HG03432 (cell line): ENCODE results near the gene CMTM6.
A peak's percentile ranks its signal among the peaks of the same experiment; 100 is the strongest.
"Not testable (repeated sequence)": the region's sequence is repeated elsewhere in the genome, so short reads cannot be mapped to it uniquely, and the experiment has no call there.

Experiments used
- ATAC-seq: cut with Tn5 transposase; IDR thresholded peaks from one replicate; pipeline ENCODE4 v1.9.1; 2021; ENCODE audit warnings: mild to moderate bottlenecking, moderate library complexity; ENCODE audit not compliant: unreplicated experiment

CMTM6 gene, protein sequence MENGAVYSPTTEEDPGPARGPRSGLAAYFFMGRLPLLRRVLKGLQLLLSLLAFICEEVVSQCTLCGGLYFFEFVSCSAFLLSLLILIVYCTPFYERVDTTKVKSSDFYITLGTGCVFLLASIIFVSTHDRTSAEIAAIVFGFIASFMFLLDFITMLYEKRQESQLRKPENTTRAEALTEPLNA

DNA sequence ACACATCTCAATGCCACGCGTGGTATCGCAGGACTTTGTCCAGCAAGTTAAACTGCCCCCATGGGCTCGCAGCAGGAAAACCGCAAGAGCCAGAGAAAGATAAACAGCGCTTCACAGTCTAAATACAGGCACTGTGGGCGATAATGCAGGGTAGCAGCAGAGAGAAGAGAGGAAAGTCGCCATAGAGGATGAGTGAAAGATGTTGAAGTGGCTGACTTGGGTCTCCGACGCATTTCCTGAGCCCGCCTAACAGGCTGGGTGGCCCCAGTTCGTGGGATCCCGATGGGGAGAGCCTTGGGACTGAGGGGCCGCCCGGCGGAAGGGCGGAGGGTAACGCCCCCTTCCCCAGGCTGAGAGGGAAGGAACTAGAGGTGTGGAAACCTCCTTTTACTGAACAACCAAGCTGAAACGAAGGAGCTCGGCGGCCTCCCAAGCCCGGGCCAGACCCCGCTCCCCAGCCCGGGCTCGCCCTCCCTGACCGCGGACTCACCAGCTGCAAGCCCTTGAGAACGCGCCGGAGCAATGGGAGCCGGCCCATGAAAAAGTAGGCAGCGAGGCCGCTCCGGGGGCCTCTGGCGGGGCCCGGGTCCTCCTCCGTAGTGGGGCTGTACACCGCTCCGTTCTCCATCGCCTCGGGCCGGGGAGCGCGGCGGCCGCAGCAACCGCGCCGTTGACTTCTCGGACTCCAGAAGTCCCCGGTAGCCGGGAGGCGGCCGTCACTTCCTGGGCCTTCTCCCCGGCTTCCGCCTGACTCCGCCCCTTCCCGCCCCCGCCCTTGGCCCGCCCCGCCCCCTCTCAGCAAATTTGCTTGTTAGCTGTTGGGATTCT is at the start of gene CMTM6:
Gene CMTM6 (minus strand): TSS at position 735 of the 828 bp plus-strand sequence. CDS start 107 bp downstream, at position 628.
- ATAC-seq = peak; percentile 86

DNA sequence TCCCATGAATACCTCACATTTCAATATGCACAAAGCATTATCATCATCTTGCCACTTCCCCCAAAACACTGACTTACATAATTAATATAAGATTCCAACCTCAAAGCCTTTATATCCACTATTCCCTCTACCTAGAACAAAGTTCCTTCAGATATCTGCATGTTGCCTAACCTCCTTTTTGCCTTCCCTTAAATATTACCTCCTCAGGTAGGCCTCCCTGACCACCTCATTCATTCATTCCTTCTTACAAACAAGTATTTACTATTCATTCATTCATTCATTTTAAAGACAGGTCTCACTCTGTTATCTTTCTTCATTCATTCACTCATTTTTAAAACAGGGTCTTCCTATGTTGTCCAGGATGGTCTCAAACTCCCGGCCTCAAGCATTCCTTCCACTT is 49.4 kb upstream of the CMTM6 start:
- no peak for ATAC-seq

DNA sequence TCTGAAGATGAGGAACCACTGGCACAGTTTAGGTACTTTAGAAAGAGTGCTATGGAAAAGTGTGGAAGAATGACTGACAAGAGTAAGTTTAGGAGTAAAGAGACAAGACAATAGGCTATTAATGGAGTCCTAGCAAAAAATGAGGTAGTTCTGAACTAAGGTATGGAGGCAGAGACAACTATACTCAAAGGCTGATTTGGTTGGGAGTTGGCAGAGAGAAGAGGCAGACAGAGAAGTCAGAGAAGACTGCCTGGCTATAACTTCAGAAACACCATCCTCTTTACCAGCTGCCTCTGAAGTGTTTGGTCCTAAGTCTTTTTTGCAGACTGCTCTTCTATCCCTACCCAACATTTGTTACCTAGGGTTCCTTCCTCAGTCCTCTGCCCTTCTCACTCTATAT is 48.8 kb upstream of the CMTM6 start:
- peak; percentile 38 for ATAC-seq

DNA sequence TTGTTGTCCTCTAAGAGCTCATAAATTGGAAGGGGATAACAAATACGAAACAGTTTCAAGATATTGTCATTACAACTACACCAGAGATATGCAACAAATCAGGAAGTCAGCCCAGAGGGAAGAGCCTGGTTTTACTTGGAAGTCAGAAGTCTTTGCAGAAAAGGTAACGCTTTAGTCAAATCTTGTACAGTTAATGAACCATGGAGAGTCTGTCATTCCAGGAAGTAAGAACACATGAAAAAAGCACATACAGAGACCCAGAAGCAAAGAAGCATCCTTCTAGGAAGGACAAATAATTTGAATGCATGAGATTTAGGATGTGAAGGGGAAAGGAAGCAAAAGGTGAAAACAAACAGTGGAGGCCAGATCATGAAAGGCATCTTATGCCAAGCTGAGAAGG is 48.4 kb upstream of the CMTM6 start:
- ATAC-seq = peak; percentile 58

DNA sequence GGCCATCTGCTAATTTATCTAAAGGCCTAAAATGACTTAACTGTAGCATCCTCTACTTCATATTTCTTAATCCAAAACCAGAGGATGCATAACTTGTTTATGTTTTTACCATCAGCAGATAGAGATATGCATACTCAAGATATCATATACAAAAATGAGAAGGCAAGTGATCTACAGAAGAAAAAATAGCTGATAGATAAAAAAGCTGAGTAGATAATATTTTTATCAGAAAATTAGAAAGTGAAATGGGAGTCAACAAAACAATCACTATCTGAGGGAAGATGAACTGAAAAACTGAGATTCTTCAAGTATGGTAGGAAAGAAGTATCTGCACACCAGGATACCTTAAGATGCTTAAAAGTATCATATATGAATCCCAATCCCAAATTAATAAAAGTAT is 42.7 kb upstream of the CMTM6 start:
- ATAC-seq = no peak

DNA sequence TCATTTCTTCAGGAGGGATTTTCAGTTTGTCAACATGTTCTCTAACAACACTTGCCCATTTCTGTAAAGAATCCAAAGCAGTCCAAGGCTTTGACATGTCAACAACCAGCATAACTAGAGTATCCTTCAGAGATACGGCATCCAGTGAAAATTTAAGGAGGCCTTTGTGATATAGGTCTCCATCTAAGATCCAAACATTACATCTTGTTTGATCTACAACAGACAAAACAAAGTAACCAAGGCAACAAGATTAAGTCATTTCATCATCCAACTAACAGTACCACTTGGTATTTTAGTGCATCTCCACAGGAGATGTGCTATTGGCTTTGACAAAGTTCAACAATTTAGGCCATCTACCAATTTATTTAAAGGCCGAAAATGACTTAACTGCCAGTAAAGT is 42.2 kb upstream of the CMTM6 start:
- ATAC-seq = no peak

DNA sequence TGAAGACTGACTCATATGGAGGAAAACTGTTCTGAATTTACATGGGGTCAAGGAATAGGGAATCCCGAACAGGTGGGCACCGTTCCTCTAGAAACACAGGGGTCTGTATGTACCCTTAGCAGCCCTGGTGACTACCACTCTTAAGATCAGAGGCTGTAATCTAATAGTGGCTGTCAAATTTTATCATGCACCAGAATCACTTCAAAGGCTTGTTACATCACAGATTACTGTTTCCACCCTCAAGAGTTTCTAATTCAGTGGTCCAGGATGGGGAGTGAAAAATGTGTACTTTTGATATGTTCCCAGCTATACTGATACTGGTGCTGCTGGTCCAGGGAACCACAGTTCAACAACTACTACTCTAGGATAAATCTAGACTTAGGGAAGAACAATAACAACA is 40.2 kb upstream of the CMTM6 start:
- ATAC-seq = no peak

DNA sequence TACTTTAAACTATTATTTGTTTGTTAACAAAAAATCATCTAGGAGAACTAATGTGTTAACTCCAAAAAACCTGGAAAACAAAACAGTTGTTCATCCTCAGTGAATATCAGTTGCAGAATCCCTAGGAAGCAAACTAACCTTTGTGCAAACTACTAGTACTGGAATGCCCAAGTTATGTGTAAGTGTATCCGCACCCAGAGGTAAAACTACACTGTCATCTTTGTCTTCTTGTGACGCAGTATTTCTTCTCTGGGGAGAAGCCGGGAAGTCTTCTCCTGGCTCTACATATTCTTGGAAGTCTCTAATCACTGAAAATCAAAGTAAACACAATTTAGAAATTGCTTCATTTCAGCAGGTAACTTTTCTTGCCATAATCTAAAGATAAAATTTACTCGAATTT is 38.2 kb upstream of the CMTM6 start:
- no peak for ATAC-seq

DNA sequence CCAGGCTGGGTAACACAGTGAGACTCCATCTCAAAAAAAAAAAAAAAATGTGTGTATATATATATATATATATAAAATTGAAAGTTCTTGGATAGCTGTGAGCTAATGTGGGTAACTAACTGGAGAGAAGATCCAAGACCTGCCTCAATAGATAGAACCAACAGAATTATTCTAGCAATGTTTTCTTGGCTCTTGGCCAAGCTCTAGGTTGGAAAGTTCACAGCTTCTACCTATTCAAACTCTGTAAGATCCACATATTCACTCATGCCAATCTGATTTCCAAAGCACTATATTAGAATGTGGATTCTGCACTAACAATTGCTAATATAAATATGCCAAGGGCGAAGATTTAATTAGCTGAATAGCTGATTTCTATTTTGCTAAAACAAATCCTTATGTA is 29.8 kb upstream of the CMTM6 start:
- ATAC-seq = no peak

DNA sequence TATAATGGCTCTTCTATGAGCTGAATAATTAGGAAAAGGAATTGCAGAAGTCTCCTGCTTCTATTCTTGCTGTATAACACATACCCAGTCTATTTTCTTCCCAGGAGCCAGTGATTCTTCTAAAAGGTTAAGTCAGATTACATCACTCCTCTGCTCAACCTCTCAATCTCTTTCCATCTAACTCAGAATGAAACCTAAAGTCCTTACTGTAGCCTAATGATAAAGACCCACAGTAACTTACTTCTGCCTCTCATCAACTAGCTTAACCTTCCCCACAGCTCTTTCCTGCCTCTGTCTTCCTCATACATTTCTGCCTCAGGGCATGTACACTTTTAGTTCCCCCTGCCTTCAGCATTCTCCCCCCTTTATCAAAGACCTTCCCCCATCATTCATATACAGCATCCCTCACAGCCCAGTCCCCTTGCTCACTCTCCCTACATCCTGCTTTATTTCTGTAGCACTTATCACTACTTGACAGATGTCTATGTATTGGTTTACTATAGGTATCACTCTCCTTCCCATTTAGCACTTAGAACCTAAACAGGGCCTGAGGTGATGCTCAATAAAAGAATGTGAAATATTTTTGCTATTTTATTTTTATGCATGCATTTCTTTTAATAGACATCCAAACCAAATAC is 28.5 kb upstream of the CMTM6 start:
- ATAC-seq = peak; percentile 64

DNA sequence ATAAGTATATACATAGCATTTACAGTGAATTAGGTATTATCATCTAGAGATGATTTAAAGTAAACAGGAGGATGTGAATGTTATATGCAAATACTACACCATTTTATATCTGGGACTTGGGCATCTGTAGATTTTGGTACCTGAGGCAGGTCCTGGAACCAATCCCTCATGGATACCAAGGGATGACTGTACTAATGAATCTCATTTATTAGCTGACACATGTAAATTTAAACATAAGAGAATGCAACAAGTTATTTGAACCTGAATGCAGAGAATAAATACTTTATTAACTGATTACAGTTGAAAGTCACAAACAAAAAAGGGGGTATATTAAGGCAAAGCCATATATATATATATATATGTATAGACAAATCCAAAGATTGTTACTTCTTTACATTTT is 23.1 kb upstream of the CMTM6 start:
- ATAC-seq = no peak

DNA sequence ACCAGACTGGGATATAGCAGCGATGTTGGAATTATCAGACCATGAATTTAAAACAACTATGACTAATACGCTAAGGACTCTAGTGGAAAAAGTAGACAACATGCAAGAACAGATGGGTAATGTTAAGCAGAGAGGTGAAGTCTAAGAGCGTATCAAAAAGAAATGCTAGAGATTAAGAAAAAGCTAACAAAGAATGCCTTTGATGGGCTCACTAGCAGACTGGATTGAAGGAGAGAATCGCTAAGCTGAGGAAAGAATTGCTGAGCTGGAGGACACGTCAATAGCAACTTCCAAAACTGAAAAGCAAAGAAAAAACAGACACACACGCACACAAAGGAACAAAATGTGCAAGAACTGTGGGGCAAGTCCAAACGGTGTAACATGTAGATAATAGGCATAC is 20.0 kb upstream of the CMTM6 start:
- no peak for ATAC-seq

DNA sequence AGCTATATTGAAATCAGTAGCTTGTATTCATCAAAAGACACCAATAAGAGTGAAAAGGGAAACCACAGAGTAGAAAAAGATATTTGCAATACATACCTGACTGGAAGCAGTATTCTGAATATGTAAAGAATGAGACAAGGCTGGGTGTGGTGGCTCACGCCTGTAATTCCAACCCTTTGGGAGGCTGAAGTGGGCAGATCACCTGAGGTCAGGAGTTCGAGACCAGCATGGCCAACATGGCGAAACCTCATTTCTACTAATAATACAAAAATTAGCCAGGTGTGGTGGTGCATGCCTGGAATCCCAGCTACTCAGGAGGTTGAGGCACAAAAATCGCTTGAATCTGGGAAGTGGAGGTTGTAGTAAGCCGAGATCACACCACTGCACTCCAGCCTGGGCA is 16.3 kb upstream of the CMTM6 start:
- not testable (repeated sequence) for ATAC-seq

DNA sequence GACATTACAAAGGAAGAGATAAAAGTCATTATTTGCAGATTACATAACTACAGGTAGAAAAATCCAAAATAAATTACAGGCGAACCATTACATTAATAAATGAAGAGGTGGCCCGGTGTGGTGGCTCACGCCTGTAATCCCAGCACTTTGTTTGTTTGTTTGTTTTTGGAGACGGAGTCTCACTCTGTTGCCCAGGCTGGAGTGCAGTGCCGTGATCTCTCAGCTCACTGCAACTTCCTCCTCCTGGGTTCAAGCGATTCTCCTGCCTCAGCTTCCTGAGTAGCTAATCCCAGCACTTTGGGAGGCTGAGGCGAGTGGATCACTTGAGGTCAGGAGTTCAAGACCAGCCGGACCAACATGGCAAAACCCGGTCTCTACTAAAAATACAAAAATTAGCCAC is 14.1 kb upstream of the CMTM6 start:
- ATAC-seq = not testable (repeated sequence)

DNA sequence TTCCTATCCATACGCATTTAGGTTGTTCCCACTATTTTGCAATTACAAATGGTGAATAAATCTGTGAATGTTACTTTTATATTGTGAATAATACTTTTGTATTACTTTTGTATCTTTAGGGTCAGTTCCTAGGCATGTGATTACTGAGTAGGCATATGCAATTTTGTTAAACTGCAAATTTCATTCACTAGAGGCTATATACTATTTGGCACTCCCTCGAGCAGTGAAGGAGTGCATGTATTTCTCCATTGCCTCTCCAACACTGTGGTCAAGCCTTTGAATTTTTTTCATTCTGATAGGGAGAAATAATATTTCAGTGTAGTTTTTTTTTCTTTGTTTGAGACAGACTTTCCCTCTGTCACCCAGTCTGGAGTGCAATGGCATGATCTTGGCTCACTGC is 8.4 kb upstream of the CMTM6 start:
- no peak for ATAC-seq

DNA sequence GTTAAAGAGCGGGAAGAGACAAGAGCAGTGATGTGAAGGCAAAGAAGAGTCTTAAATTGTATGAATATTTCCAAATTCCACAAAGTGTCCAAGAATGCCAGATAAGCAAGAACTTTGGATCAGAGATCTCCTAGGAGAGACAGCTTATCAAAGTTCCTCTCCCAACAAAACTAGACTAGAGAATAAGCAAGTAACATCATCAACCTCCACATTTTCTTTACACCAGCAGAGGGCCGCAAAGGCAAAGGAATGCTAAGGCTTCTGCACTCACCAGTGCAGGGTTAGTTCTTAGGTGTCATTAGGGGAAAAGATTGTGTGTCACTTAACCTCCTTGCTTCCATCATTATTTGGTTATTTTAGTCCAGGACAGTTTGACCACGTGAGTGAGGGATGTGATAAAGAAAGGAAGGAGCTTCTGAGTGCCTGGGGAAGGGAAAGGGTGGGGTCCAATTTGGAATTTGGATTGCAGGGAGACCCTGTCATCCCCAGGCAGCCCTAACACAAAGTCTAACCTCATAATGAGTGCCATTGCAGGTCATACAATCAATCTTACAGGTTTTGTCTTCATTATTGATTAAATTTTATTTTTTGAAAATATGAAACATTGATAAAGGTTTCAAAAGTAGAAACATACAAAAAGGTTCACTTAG is 7.5 kb upstream of the CMTM6 start:
- peak; percentile 88 for ATAC-seq

DNA sequence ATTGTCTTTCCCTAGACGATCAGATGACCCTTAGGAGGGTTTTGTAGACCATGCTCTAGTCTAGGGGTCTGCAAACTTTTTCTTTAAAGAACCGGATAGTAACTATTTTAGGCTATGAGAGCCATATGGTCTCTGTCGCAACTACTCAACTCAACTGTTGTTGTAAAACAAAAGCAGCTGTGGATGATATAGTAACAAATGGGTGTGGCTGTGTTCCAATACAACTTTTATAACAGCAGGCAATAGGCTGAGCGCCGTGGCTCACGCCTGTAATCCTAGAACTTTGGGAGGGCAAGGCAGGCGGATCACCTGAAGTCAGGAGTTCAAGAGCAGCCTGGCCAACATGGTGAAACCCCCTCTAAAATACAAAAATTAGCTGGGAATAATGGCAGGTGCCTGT is 6.1 kb upstream of the CMTM6 start:
- no peak for ATAC-seq

DNA sequence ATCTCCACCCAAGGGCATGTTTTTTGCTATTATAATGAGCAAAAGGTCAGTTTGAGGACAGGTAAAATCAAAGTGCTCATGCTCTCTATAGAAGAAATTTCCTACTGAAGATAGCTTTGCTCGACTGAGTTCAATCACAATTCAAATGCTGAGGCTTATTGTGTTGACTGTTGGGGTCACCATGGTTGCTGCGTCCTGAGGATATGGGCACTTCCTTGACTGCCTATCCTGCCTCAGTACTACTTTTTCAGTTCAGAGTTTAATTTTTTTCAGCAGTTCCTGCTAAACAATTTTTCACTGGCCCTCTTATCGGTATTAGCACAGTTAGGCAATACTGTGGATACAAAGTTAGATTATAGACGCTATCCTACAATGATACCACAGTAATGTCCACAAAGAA is 3.8 kb upstream of the CMTM6 start:
- no peak for ATAC-seq

DNA sequence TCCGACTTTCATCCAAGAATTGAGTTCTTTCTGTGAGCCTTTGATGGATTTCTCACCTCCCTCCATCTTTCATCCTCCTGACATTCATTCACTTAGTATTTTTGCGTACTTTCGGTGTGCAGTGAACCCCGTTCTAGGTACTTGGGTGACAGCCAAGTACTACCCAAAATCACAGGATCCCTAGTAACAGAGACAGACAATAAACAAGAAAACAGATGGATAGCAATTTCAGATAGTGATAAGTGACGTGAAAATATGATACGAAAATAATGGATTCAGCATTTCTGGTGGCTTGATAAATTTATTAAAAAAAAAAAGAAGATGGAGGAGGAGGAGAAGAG is 264 bp upstream of the CMTM6 start:
- no peak for ATAC-seq

DNA sequence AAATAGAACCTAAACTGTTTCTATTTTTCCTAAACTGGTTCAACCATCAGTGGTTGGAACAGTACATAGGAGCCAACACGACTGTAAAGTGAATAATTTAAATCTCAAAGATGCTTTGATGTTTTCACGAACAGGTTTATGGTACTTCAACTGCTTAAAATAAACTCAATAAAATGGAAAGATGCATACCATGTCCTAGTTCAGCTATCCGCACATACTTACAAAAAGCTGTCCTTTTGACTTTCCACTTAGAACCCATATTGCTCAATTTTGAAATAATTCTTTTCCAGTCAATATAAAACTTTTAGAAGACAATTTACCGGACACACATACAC is 902 bp downstream of the CMTM6 start:
- no peak for ATAC-seq

DNA sequence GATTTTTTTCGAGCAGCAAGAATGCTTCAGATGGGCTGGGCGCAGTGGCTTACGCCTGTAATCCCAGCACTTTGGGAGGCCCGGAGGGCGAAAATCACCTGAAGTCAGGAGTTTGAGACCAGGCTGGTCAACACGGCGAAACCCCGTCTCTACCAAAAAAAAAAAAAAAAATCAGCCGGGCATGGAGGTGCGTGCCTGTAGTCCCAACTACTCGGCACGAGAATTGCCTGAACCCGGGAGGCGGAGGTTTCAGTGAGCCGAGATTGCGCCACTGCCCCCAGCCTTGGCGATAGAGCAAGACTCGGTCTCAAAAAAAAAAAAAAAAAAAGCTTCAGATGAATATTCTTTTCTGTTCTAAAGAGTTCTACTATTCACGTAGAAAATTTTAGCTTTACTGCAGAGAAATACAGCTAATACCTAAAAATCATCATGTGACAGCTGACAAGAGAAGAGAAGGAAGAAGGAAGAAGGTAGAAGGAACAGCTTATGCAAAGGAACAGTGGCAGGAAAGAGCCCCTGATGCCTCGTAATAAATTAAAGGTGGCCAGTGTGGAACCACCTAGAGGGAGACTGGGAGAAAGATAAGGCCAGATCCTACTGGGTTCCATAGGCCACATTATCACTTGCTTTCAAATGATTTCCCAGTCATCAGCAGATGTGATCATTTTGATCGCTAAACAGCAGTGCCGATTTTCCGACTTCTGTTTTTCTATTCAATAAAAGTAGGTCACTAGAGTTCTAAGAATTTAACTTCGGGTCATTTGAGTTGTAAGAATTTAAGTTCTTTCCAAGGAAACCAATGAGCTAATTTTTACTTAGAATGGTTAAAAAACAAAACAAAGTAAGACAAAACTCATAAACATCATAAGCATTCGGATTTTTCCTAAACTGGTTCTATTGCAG is 1.5 kb downstream of the CMTM6 start:
- no peak for ATAC-seq
